ENCODE measurements around the gene KANK4. TPM values are rescaled to one million over a fixed set of nuclear protein-coding genes. Genes with fewer than 3 reads are reported as not detected.

Gene KANK4
- total and polyA plus RNA-seq, 2 of the 4 experiments (the other 2 are of a cell fraction): not detected

GRCh38 chr1:62247391-62248168 lies 71.7 kb downstream of the KANK4 start:
- H3K14ac ChIP-seq (replicated peaks; ENCODE audit: low read depth, low read length): no peak overlapping the region
- H2BK5ac ChIP-seq (ENCODE audit: low read depth, low read length, poor library complexity, severe bottlenecking): no peak overlapping the region
- ChIA-PET CTCF (no interaction called here), POLR2A (ENCODE audit: unreplicated experiment) (no interaction called here)
- no peak overlapping the region for H3K18ac ChIP-seq (ENCODE audit: low read depth, low read length)
- H3K4ac ChIP-seq (ENCODE audit: low read depth, low read length): no peak overlapping the region
- H3K9me3 ChIP-seq (ENCODE audit: control insufficient read depth, insufficient read depth, low read length): peaks cover 5% of the 10 kb centered on the region; the same call in 1 of the 2 replicates
- H3K9me1 ChIP-seq (ENCODE audit: insufficient read depth, low read length): no peaks in the 10 kb centered on the region
- no peak for DNase-seq
- intact Hi-C loops (cut with micrococcal nuclease): no loop called here
- H2BK15ac ChIP-seq (ENCODE audit: low read depth, low read length): no peak overlapping the region
- dilution Hi-C loops (cut with HindIII; ENCODE audit: low sequenced_read_pairs, unreplicated experiment): no loop called here
- no peak overlapping the region for H3K4me2 ChIP-seq (ENCODE audit: low read depth, low read length)
- 47% methylated on average over 5 of the region's 14 CpGs; no CpG with 5 or more reads in 1 of the 2 experiments for WGBS, 2 experiments (ENCODE audit: extremely low coverage in 2 of 2, insufficient read length in 1 of 2)
- H4K5ac ChIP-seq (ENCODE audit: low read depth, low read length): no peak overlapping the region
- H4K91ac ChIP-seq (ENCODE audit: insufficient read depth, low read depth, low read length): no peak overlapping the region
- H4K8ac ChIP-seq (ENCODE audit: low read depth in 2 of 2, low read length in 2 of 2): no peak overlapping the region
- H2AFZ ChIP-seq (replicated peaks; ENCODE audit: low read length, poor library complexity): no peak overlapping the region
- H2BK20ac ChIP-seq (ENCODE audit: low read depth, low read length): no peak overlapping the region
- TF ChIP-seq SMC3 (IDR thresholded peaks at IDR 0.05; ENCODE audit: low read depth, low read length) (no peak), RAD21 (IDR thresholded peaks at IDR 0.05; ENCODE audit: low read length) (no peak), NFE2L2 (IDR thresholded peaks at IDR 0.05; ENCODE audit: low read depth, low read length) (no peak), RCOR1 (IDR thresholded peaks at IDR 0.05; ENCODE audit: insufficient replicate concordance, low read length) (no peak), POLR2A (IDR thresholded peaks at IDR 0.05; ENCODE audit: low read depth, low read length) (no peak), CEBPB (IDR thresholded peaks at IDR 0.05; ENCODE audit: low read depth, low read length) (no peak), FOS (IDR thresholded peaks at IDR 0.05; ENCODE audit: low read depth, low read length) (no peak), MAZ (IDR thresholded peaks at IDR 0.05; ENCODE audit: borderline replicate concordance, low read depth, low read length) (no peak), MXI1 (IDR thresholded peaks at IDR 0.05; ENCODE audit: borderline replicate concordance, low read depth, low read length) (no peak), CTCF (conservative IDR thresholded peaks at IDR 0.05; ENCODE audit: low read depth, low read length) (no peak)
- TF ChIP-seq, protein P1, sequence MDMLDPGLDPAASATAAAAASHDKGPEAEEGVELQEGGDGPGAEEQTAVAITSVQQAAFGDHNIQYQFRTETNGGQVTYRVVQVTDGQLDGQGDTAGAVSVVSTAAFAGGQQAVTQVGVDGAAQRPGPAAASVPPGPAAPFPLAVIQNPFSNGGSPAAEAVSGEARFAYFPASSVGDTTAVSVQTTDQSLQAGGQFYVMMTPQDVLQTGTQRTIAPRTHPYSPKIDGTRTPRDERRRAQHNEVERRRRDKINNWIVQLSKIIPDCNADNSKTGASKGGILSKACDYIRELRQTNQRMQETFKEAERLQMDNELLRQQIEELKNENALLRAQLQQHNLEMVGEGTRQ (IDR thresholded peaks at IDR 0.05; ENCODE audit: low read depth, low read length): no peak
- H2AK5ac ChIP-seq (ENCODE audit: low read depth, low read length): no peak overlapping the region
- H3K56ac ChIP-seq (ENCODE audit: extremely low read depth, insufficient read depth, low read length): no peak overlapping the region
- H2BK120ac ChIP-seq (ENCODE audit: low read depth, low read length): no peak overlapping the region
- H3K4me3 ChIP-seq (ENCODE audit: insufficient read depth, low read depth, low read length): no peak overlapping the region
- no peak overlapping the region for H3K27ac ChIP-seq (ENCODE audit: insufficient read depth, low read length)
- ATAC-seq (ENCODE audit: low read depth): no peak
- H2AK9ac ChIP-seq (replicated peaks; ENCODE audit: low read depth, low read length, poor library complexity): no peak overlapping the region
- no peaks in the 10 kb centered on the region for H3K79me1 ChIP-seq (ENCODE audit: low read depth in 1 of 2, low read length in 2 of 2)
- no TSS peak for BruUV-seq (replicated peaks)
- H3K23ac ChIP-seq (ENCODE audit: low read depth, low read length): no peak overlapping the region
- no peaks in the 10 kb centered on the region for H3K36me3 ChIP-seq (ENCODE audit: control insufficient read depth, insufficient read depth, low read length)
- H3K9ac ChIP-seq (ENCODE audit: low read depth, low read length): no peak overlapping the region
- in situ Hi-C loops (cut with MboI; ENCODE audit: low sequenced_read_pairs): no loop called here
- no peaks in the 10 kb centered on the region for H4K20me1 ChIP-seq (ENCODE audit: insufficient read depth, low read length)
- H3K27me3 ChIP-seq (ENCODE audit: control insufficient read depth, insufficient read depth, low read length): no peaks in the 10 kb centered on the region
- H3K4me1 ChIP-seq (ENCODE audit: control insufficient read depth, insufficient read depth, low read length): no peaks in the 10 kb centered on the region

Measured in IMR-90 (cell line).